HT-29 (cell line): ENCODE results near the gene FOXD4L6. TPM values are rescaled to one million over a fixed set of nuclear protein-coding genes. Genes with fewer than 3 reads are reported as not detected.
"Not testable (repeated sequence)": the region's sequence is repeated elsewhere in the genome, so short reads cannot be mapped to it uniquely, and the experiment has no call there.

Experiments used
- DNase-seq: peaks from one replicate; pipeline ENCODE4 v3.0.0-alpha.2; 2015; ENCODE audit warnings: low spot score
- total RNA-seq: library from RNA; depleted of rRNA; stranded (reverse); fragments of >200 nt; shearing (Covaris generic); gene quantifications from 2 replicates; pipeline ENCODE4 v1.2.3, GENCODE V29; 2014; rRNA removed

FOXD4L6 gene
- 0.03 TPM in 1 of 2 replicates, not detected in the other for total RNA-seq

DNA sequence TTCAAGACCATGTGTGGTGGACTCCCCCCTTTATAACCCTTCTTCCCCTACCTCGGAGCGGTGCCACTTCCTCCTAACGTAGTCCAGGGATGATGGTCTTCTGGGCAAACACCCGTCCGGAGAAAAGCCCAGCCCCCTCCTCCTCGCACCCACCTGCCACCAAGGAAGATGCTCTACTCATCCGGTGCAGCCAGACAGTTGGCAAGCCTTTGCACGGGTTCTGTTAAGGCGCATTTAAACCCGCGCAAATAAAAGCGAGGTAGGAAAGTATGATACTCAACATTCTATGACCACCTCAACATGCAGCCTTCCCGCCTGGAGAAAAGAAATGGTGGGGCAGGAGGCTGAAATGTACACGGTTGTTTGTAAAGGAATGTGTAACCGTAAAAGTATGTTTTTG, at the start of gene FOXD4L6:
TSS of gene FOXD4L6 (minus strand) at position 101 of the 400 bp plus-strand sequence. CDS start 298 bp downstream, outside the sequence.
- not testable (repeated sequence) for DNase-seq

- not testable (repeated sequence) for DNase-seq
Measured at GRCh38 chr9:41174994-41175393, 46.5 kb upstream of the FOXD4L6 start.

DNA sequence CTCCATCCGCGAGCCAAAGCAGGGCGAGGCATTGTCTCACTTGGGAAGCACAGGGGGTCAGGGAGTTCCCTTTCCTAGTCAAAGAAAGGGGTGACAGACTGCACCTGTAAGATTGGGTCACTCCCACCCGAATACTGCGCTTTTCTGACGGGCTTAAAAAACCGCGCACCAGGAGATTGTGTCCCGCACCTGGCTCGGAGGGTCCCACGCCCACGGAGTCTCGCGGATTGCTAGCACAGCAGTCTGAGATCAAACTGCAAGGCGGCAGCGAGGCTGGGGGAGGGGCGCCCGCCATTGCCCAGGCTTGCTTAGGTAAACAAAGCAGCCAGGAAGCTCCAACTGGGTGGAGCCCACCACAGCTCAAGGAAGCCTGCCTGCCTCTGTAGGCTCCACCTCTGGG, 21.6 kb upstream of the FOXD4L6 start:
- not testable (repeated sequence) for DNase-seq

- not testable (repeated sequence) for DNase-seq
Measured at GRCh38 chr9:41141878-41142277, 13.4 kb upstream of the FOXD4L6 start.

- not testable (repeated sequence) for DNase-seq
Measured at GRCh38 chr9:41126746-41127446, 1.6 kb downstream of the FOXD4L6 start.

DNA sequence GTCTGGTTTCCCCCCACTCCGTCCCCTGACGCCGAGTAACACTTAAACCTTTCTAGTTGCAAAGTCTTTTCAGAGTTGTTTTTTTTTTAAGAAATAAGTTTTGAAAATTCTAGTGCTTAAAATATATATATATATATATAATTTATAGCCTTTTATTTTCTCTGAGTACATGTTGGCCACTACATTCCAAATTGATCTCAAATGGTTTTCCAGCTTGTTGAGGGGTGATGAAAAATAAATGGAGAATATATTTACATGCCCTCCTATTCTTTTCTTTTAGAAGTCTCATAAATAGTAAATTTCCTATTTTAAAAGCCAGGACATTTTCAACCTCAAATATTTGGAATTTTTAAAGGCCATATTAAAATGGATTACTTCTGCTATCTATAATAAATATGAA, 2.5 kb downstream of the FOXD4L6 start:
- DNase-seq, result not testable (repeated sequence)

- not testable (repeated sequence) for DNase-seq
Measured at GRCh38 chr9:41125109-41125658, 3.3 kb downstream of the FOXD4L6 start.

GRCh38 chr9:41124250-41125108, 4.0 kb downstream of the FOXD4L6 start:
- DNase-seq, result not testable (repeated sequence)

- not testable (repeated sequence) for DNase-seq
Measured at GRCh38 chr9:41123812-41124211, 4.7 kb downstream of the FOXD4L6 start.

DNA sequence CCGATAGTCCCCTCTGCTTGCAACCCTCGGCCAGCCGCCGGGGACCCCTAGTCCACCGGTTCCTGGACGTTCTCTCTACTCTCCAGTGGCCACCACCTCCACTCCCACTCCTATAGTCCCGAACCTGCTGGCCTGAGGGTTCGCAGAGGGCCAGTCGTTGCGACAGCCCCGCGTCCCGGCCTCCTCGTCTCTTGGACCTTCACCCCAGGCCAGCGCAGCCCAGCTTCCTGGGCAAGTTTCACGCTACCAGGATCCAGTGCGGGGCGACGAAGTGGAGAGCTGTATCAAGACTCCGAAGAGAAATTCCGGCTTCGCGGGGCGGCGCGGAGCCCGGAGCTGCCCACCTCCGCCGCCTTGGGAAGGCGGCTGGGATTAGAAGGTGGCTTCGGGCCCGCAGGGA, 5.1 kb downstream of the FOXD4L6 start:
- DNase-seq, result not testable (repeated sequence)

GRCh38 chr9:41120696-41121095, 7.8 kb downstream of the FOXD4L6 start:
- DNase-seq, result not testable (repeated sequence)

DNA sequence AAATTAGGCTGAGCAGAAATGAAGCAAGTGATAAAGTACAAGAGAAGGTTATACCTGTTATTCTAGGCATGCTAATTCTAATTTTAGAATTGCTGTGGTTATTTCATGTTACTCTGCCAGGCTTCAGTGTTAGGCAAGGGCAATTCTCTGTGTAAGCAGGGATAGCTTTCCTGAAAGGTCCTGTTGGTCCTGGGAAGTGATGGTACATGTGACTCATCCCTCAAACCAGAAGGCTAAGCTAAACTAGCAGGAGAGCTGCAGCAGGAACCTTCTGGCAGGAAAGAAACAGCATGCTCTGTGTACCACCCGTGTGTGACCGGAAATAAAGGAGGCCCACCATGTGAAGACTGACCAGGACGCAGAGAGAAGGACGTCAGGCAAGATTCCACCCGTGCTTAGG, 8.8 kb downstream of the FOXD4L6 start:
- DNase-seq, result not testable (repeated sequence)

GRCh38 chr9:41119311-41119710, 9.2 kb downstream of the FOXD4L6 start:
- not testable (repeated sequence) for DNase-seq

DNA sequence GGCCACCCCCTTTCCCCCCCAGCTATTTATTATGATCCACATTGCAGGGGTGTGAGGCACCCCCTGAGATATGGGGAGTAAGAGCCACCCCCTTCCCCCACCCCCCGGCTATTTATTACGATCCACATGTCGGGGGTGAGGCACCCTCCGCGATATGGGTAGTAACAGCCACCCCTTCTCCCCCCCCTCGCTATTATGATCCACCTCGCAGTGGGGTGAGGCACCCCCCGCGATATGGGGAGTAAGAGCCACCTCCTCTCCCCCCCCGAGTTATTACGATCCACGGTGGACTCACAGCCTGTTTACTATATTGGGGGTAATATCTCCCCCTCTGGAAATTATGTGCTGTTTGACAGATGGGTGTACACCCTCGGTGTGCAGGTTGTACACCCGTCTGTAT, 15.1 kb downstream of the FOXD4L6 start:
- DNase-seq, result not testable (repeated sequence)

DNA sequence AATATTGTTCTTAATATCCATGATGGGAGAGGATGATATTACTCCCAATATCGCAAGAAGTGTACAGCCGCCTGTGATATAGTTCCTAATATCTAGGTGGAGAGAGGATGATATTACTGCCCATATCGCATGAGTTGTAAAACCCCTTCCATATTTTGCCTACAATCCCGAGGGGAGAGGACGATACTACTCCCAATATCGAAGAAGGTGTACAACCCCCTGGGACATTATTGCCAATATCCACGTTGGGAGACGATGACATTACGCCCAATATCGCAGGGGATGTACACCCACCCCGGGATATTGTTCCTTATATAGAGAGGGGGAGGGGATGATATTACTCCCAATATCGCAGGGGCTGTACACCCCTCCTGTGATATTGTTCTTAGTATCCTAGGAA, 17.1 kb downstream of the FOXD4L6 start:
- DNase-seq, result not testable (repeated sequence)

DNA sequence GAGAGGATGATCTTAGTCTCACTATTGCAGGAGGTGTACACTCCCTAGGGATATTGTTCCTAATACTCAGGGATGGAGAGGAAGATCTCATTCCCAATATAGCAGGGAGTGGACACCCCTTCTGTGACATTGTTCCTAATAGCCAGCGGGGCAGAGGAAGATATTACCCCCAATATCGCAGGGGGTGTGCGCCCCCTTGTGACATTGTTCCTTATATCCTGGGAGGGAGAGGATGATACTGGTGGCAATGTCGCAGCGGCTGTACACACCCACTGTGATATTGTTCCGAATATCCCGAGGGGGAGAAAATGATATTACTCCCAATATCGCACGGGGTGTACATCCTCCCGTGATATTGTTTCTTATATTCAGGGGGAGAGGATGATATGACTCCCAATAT, 17.6 kb downstream of the FOXD4L6 start:
- DNase-seq, result not testable (repeated sequence)

- not testable (repeated sequence) for DNase-seq
Measured at GRCh38 chr9:41109253-41109652, 19.2 kb downstream of the FOXD4L6 start.

DNA sequence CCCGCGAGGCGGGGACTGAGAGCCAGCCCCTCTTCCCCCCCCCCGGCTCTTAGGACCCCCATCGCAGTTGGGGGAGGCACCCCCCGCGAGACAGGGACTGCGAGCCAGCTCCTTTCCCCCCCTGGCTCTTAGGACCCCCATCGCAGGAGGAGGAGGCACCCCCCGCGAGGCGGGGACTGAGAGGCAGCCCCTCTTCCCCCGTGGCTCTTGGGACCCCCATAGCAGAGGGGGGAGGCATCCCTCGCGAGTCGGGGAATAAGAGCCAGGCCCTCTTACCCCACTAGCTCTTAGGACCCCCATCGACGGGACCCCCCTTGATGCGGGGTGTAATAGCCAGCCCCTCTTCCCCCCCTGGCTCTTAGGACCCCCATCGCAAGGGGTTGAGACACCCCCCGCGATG, 19.7 kb downstream of the FOXD4L6 start:
- not testable (repeated sequence) for DNase-seq

DNA sequence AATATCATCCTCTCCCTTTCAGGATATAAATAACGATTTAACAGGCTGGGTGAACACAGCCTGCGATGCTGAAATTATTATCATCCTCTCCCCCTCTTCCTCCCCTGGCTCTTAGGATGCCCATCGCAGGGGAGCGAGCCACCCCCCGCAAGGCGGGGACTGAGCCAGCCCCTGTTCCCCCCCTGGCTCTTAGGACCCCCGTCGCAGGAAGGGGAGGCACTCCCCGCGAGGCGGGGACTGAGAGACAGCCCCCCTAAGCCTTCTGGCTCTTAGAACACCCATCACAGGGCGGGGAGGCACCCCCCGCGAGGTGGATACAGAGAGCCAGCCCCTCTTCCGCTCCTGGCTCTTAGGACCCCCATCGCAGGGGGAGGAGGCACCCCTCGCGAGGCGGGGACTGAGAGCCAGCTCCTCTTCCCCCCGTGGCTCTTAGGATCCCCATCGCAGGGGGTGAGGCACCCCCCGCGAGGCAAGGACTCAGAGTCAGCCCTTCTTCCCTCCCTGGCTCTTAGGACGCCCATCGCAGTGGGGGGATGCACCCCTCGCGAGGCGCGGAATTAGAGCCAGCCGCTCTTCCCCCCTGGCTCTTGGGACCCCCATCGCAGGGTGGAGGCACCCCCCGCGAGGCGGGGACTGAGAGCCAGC, 21.9 kb downstream of the FOXD4L6 start:
- DNase-seq, result not testable (repeated sequence)

DNA sequence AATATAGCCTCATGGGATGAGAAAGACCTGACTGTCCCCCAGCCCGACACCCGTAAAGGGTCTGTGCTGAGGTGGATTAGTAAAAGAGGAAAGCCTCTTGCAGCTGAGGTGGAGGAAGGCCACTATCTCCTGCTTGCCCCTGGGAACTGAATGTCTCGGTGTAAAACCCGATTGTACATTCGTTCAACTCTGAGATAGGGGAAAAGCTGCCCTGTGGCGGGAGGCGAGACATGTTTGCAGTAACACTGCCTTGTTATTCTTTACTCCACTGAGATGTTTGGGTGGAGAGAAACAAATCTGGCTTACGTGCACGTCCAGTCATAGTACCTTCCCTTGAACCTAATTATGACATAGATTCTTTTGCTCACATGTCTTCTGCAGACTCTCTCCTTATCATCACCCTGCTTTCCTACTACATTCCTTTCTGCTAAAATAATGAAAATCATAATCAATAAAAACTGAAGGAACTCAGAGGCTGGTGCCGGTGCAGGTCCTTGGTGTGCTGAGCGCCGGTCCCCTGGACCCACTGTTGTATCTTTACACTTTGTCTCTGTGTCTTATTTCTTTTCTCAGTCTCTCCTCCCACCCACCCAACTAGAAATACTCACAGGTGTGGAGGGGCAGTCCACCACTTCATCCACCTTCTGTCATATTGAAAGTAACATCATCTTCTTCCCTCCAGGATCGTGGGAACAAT, 22.8 kb downstream of the FOXD4L6 start:
- not testable (repeated sequence) for DNase-seq

- DNase-seq, result not testable (repeated sequence)
Measured at GRCh38 chr9:41104542-41104941, 23.9 kb downstream of the FOXD4L6 start.
